NOMO-1 treated with dmso at 0.1 percent for 144 hours (cell line): ENCODE measurements around the gene NUCKS1.

Source experiments
- DNase-seq: peaks from one replicate; lab custom pipeline; 2025; ENCODE audit not compliant: unreplicated experiment; lab: John Stamatoyannopoulos, UW

The NUCKS1 gene

GRCh38 chr1:205670611-205671430, 79.2 kb downstream of the NUCKS1 start:
- DNase-seq = no peak

GRCh38 chr1:205670150-205670446, 79.9 kb downstream of the NUCKS1 start:
- no peak for DNase-seq

- DNase-seq = no peak
Measured at GRCh38 chr1:205669341-205670149, 80.4 kb downstream of the NUCKS1 start.

- DNase-seq = no peak
Measured at GRCh38 chr1:205668951-205669340, 81.0 kb downstream of the NUCKS1 start.

GRCh38 chr1:205667909-205668643, 81.9 kb downstream of the NUCKS1 start:
- DNase-seq = no peak

GRCh38 chr1:205666372-205667166, 83.4 kb downstream of the NUCKS1 start:
- no peak for DNase-seq

- DNase-seq = no peak
Measured at GRCh38 chr1:205665201-205666045, 84.6 kb downstream of the NUCKS1 start.

- no peak for DNase-seq
Measured at GRCh38 chr1:205664399-205665017, 85.5 kb downstream of the NUCKS1 start.

- DNase-seq = no peak
Measured at GRCh38 chr1:205663286-205663936, 86.6 kb downstream of the NUCKS1 start.
